ENCODE measurements around the gene MYH7B. TPM values are rescaled to one million over a fixed set of nuclear protein-coding genes. Genes with fewer than 3 reads are reported as not detected.

The MYH7B gene
- total and polyA plus RNA-seq, 2 experiments from 2014 or later, result 73.2 to 112 TPM

DNA sequence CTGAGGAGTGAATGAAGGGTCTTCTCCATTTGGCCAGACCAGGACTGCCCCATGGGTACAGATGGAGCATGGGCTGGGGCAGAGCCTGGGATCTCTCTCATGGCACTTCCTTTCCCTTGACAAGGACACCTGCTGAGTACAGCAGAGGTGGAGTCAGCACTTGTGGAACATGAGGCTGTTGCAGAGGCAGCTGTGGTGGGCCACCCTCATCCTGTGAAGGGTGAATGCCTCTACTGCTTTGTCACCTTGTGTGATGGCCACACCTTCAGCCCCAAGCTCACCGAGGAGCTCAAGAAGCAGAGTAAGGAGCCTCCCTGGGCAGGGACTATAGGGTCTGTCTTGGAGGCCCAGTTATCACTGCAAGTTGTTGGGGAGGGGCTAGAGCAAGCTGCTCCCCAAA is 29.7 kb upstream of the MYH7B start:
- no peaks in the 10 kb centered on the region for H3K27me3 ChIP-seq
- no peaks in the 10 kb centered on the region for H3K9me3 ChIP-seq (ENCODE audit: low read depth)
- TF ChIP-seq, protein P1, sequence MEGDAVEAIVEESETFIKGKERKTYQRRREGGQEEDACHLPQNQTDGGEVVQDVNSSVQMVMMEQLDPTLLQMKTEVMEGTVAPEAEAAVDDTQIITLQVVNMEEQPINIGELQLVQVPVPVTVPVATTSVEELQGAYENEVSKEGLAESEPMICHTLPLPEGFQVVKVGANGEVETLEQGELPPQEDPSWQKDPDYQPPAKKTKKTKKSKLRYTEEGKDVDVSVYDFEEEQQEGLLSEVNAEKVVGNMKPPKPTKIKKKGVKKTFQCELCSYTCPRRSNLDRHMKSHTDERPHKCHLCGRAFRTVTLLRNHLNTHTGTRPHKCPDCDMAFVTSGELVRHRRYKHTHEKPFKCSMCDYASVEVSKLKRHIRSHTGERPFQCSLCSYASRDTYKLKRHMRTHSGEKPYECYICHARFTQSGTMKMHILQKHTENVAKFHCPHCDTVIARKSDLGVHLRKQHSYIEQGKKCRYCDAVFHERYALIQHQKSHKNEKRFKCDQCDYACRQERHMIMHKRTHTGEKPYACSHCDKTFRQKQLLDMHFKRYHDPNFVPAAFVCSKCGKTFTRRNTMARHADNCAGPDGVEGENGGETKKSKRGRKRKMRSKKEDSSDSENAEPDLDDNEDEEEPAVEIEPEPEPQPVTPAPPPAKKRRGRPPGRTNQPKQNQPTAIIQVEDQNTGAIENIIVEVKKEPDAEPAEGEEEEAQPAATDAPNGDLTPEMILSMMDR (IDR thresholded peaks at IDR 0.05; ENCODE audit: low read depth, low read length), result no peak
- DNase-seq (ENCODE audit: low read depth in 1 of 2, low spot score in 1 of 2), result no peak
- no peak overlapping the region for H3K27ac ChIP-seq
- no peaks in the 10 kb centered on the region for H3K4me1 ChIP-seq (ENCODE audit: low read depth)
- H3K36me3 ChIP-seq, result peaks cover 22% of the 10 kb centered on the region
- H3K4me3 ChIP-seq, result no peak overlapping the region

DNA sequence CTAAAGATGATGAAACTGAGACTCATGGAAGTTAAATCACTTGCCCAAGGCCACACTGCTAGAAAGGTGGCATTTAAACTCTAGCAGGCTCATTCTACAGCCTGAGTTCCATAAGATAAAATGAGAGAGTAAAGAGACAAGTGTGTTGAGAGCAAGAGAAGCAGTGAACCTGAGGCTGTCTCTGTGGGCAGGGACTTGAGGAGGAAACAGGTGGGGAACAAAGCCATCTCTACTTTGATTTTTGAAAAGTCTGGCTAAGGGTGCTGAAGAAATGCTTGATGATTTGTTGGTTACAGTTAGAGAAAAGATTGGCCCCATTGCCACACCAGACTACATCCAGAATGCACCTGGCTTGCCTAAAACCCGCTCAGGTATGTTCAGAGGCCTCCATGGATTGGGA is 29.1 kb upstream of the MYH7B start:
- TF ChIP-seq, protein P1 (IDR thresholded peaks at IDR 0.05; ENCODE audit: low read depth, low read length), result no peak
- Histone ChIP-seq H3K4me1 (ENCODE audit: low read depth) (no peaks in the 10 kb centered on the region), H3K27me3 (no peaks in the 10 kb centered on the region), H3K36me3 (peaks cover 19% of the 10 kb centered on the region), H3K27ac (no peak overlapping the region), H3K4me3 (no peak overlapping the region), H3K9me3 (ENCODE audit: low read depth) (no peaks in the 10 kb centered on the region)
- DNase-seq (ENCODE audit: low read depth in 1 of 2, low spot score in 1 of 2), result no peak

DNA sequence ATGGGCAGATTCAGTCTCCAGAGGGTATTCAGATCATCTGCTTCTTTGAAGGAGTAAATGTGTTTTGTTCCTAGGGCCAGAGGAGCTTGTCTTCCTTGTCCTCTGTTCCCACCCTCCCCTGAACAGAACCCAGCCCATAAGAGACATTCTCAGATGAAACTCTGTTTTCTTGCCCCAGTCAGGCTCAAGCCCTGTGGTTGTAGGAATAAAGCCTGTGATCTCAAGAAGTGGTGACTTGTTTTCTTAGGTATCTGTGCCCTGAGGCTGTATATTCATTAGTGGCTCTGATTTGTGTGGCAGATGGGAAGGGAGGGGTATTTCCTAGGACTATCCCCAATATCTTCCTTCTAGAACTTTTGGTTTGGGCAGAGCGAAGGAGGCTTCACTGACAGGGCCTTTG is 27.9 kb upstream of the MYH7B start:
- no peak overlapping the region for H3K4me3 ChIP-seq
- no peaks in the 10 kb centered on the region for H3K27me3 ChIP-seq
- TF ChIP-seq, protein P1 (IDR thresholded peaks at IDR 0.05; ENCODE audit: low read depth, low read length), result no peak
- H3K36me3 ChIP-seq, result peaks cover 19% of the 10 kb centered on the region
- no peaks in the 10 kb centered on the region for H3K4me1 ChIP-seq (ENCODE audit: low read depth)
- no peak for DNase-seq (ENCODE audit: low read depth in 1 of 2, low spot score in 1 of 2)
- no peak overlapping the region for H3K27ac ChIP-seq
- H3K9me3 ChIP-seq (ENCODE audit: low read depth), result no peaks in the 10 kb centered on the region

DNA sequence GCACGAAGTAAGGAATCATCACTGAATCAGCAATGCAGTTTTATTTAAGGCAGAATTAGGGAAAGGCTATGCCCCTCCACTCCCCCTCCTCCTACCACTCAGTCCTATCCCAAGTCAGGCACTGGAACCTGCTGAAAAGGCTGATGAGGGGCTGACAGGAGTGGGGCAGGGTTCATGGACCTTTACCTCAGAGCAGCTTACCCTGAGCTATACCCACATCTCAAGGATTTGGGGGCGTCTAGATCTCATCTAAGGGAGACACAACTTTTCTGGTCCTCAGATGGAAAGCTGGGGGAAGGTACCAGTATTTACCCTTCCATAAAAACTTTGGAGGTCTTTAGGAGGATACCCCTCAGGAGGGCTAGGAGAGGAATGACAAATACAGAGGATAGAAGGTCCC is 27.3 kb upstream of the MYH7B start:
- Histone ChIP-seq H3K36me3 (peaks cover 19% of the 10 kb centered on the region), H3K27me3 (no peaks in the 10 kb centered on the region), H3K4me3 (no peak overlapping the region), H3K27ac (no peak overlapping the region), H3K9me3 (ENCODE audit: low read depth) (no peaks in the 10 kb centered on the region), H3K4me1 (ENCODE audit: low read depth) (no peaks in the 10 kb centered on the region)
- TF ChIP-seq, protein P1 (IDR thresholded peaks at IDR 0.05; ENCODE audit: low read depth, low read length), result no peak
- DNase-seq (ENCODE audit: low read depth in 1 of 2, low spot score in 1 of 2), result no peak

DNA sequence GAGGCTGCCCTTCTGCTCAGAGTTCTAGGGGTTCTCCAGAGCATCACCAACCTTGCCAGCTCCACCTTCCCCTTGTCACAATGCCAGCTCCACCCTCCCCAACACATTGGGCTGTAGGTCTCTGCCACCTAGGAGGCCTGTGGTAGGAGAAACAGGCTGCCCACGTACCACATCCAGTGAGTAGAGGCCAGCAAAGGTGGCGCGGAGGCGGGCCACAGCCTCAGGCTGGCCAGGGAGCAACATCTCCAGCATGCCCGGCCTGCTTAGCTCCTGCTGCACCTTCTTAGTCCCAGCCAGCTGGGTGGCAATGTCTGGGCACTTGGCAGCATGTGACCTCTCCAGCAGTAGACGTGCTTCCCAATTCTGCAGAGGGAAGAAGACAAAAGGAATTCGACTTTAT is 23.9 kb upstream of the MYH7B start:
- H3K36me3 ChIP-seq, result peaks cover 12% of the 10 kb centered on the region
- DNase-seq (ENCODE audit: low read depth in 1 of 2, low spot score in 1 of 2), result no peak
- TF ChIP-seq, protein P1 (IDR thresholded peaks at IDR 0.05; ENCODE audit: low read depth, low read length), result no peak
- no peak overlapping the region for H3K4me3 ChIP-seq
- H3K4me1 ChIP-seq (ENCODE audit: low read depth), result no peaks in the 10 kb centered on the region
- no peaks in the 10 kb centered on the region for H3K9me3 ChIP-seq (ENCODE audit: low read depth)
- no peaks in the 10 kb centered on the region for H3K27me3 ChIP-seq
- no peak overlapping the region for H3K27ac ChIP-seq

Data from cardiac muscle cell (in vitro differentiated cells and primary cell).